ENCODE data around the gene KANSL2. TPM values are rescaled to one million over a fixed set of nuclear protein-coding genes. Genes with fewer than 3 reads are reported as not detected.

Gene KANSL2
- total and polyA plus RNA-seq, 2 of the 4 experiments (the other 2 are of a cell fraction), result 25.2 to 47.5 TPM

DNA sequence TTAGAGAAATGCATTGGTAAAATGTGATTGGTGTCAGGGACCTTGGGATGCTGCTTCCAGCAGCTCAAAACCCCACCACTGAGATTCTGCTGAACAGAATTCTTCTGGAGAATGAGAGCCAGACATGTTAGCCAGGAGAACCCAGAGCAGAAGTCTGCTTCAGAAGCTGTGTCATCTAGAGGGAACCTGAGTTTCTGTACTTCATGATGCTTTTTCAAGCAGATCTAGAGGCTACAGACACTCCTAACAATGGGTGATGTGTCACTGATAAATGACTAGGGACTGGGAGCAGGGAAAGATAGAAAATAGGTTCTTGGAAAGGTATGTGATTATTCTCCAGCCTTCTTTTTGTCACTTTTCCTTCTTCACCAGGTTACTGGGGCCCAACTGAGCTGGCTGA lies 41.6 kb downstream of the KANSL2 start:
- in situ Hi-C loops (cut with MboI; ENCODE audit: low sequenced_read_pairs), result no loop called here
- no peaks in the 10 kb centered on the region for H3K27me3 ChIP-seq (ENCODE audit: control insufficient read depth, insufficient read depth, low read length)
- CTCF ChIA-PET, result no interaction called here

More for the DNA sequence above, 41.6 kb downstream of the KANSL2 start:
- DNase-seq (no peak), ATAC-seq (ENCODE audit: low read depth) (no peak)
- no peaks in the 10 kb centered on the region for H3K9me3 ChIP-seq (ENCODE audit: control insufficient read depth, insufficient read depth, low read length)
- no peaks in the 10 kb centered on the region for H4K20me1 ChIP-seq (ENCODE audit: insufficient read depth, low read length)
- no peak overlapping the region for H2AK9ac ChIP-seq (replicated peaks; ENCODE audit: low read depth, low read length, poor library complexity)
- BruUV-seq (replicated peaks), result no TSS peak
- intact Hi-C loops (cut with micrococcal nuclease), result no loop called here
- no peak overlapping the region for H2BK5ac ChIP-seq (ENCODE audit: low read depth, low read length, poor library complexity, severe bottlenecking)
- H4K5ac ChIP-seq (ENCODE audit: low read depth, low read length), result no peak overlapping the region
- no peak overlapping the region for H3K27ac ChIP-seq (ENCODE audit: insufficient read depth, low read length)
- H2BK20ac ChIP-seq (ENCODE audit: low read depth, low read length), result no peak overlapping the region
- no peak overlapping the region for H2BK120ac ChIP-seq (ENCODE audit: low read depth, low read length)
- no peak overlapping the region for H3K18ac ChIP-seq (ENCODE audit: low read depth, low read length)
- TF ChIP-seq, protein P1, sequence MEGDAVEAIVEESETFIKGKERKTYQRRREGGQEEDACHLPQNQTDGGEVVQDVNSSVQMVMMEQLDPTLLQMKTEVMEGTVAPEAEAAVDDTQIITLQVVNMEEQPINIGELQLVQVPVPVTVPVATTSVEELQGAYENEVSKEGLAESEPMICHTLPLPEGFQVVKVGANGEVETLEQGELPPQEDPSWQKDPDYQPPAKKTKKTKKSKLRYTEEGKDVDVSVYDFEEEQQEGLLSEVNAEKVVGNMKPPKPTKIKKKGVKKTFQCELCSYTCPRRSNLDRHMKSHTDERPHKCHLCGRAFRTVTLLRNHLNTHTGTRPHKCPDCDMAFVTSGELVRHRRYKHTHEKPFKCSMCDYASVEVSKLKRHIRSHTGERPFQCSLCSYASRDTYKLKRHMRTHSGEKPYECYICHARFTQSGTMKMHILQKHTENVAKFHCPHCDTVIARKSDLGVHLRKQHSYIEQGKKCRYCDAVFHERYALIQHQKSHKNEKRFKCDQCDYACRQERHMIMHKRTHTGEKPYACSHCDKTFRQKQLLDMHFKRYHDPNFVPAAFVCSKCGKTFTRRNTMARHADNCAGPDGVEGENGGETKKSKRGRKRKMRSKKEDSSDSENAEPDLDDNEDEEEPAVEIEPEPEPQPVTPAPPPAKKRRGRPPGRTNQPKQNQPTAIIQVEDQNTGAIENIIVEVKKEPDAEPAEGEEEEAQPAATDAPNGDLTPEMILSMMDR (conservative IDR thresholded peaks at IDR 0.05; ENCODE audit: low read depth, low read length), result no peak
- no peak for TF ChIP-seq POLR2A (IDR thresholded peaks at IDR 0.05; ENCODE audit: low read depth, low read length)
- no peak for TF ChIP-seq MAZ (IDR thresholded peaks at IDR 0.05; ENCODE audit: borderline replicate concordance, low read depth, low read length)
- TF ChIP-seq, protein P2, sequence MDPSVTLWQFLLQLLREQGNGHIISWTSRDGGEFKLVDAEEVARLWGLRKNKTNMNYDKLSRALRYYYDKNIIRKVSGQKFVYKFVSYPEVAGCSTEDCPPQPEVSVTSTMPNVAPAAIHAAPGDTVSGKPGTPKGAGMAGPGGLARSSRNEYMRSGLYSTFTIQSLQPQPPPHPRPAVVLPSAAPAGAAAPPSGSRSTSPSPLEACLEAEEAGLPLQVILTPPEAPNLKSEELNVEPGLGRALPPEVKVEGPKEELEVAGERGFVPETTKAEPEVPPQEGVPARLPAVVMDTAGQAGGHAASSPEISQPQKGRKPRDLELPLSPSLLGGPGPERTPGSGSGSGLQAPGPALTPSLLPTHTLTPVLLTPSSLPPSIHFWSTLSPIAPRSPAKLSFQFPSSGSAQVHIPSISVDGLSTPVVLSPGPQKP (IDR thresholded peaks at IDR 0.05; ENCODE audit: borderline replicate concordance, low read depth, low read length), result no peak
- no peak for TF ChIP-seq RFX5 (IDR thresholded peaks at IDR 0.05; ENCODE audit: low read depth, low read length)
- TF ChIP-seq RCOR1 (IDR thresholded peaks at IDR 0.05; ENCODE audit: insufficient replicate concordance, low read length), result no peak
- no peak for TF ChIP-seq BHLHE40 (IDR thresholded peaks at IDR 0.05; ENCODE audit: low read depth, low read length)
- TF ChIP-seq MAFK (IDR thresholded peaks at IDR 0.05; ENCODE audit: low read depth, low read length), result no peak
- TF ChIP-seq CEBPB (IDR thresholded peaks at IDR 0.05; ENCODE audit: low read depth, low read length), result no peak
- no peak for TF ChIP-seq RAD21 (IDR thresholded peaks at IDR 0.05; ENCODE audit: low read length)
- TF ChIP-seq MXI1 (IDR thresholded peaks at IDR 0.05; ENCODE audit: borderline replicate concordance, low read depth, low read length), result no peak
- TF ChIP-seq, protein P3, sequence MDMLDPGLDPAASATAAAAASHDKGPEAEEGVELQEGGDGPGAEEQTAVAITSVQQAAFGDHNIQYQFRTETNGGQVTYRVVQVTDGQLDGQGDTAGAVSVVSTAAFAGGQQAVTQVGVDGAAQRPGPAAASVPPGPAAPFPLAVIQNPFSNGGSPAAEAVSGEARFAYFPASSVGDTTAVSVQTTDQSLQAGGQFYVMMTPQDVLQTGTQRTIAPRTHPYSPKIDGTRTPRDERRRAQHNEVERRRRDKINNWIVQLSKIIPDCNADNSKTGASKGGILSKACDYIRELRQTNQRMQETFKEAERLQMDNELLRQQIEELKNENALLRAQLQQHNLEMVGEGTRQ (IDR thresholded peaks at IDR 0.05; ENCODE audit: low read depth, low read length), result no peak
- H2BK15ac ChIP-seq (ENCODE audit: low read depth, low read length), result no peak overlapping the region
- no peak overlapping the region for H3K56ac ChIP-seq (ENCODE audit: extremely low read depth, insufficient read depth, low read length)
- POLR2A ChIA-PET (ENCODE audit: unreplicated experiment), result no interaction called here
- peaks cover 2% of the 10 kb centered on the region; the same call in 1 of the 2 replicates for H3K36me3 ChIP-seq (ENCODE audit: control insufficient read depth, insufficient read depth, low read length)
- dilution Hi-C loops (cut with HindIII; ENCODE audit: low sequenced_read_pairs, unreplicated experiment), result no loop called here
- no peak overlapping the region for H2AFZ ChIP-seq (replicated peaks; ENCODE audit: low read length, poor library complexity)
- H3K4ac ChIP-seq (ENCODE audit: low read depth, low read length), result no peak overlapping the region
- H3K23ac ChIP-seq (ENCODE audit: low read depth, low read length), result no peak overlapping the region
- no peaks in the 10 kb centered on the region for H3K4me1 ChIP-seq (ENCODE audit: control insufficient read depth, insufficient read depth, low read length)
- no peak overlapping the region for H2AK5ac ChIP-seq (ENCODE audit: low read depth, low read length)
- no peak overlapping the region for H3K4me2 ChIP-seq (ENCODE audit: low read depth, low read length)
- H3K9ac ChIP-seq (ENCODE audit: low read depth, low read length), result no peak overlapping the region
- H3K4me3 ChIP-seq (ENCODE audit: insufficient read depth, low read depth, low read length), result no peak overlapping the region
- no peaks in the 10 kb centered on the region for H3K79me1 ChIP-seq (ENCODE audit: low read depth in 1 of 2, low read length in 2 of 2)
- no peak overlapping the region for H4K91ac ChIP-seq (ENCODE audit: insufficient read depth, low read depth, low read length)
- H3K14ac ChIP-seq (replicated peaks; ENCODE audit: low read depth, low read length), result no peak overlapping the region
- no peak overlapping the region for H4K8ac ChIP-seq (ENCODE audit: low read depth in 2 of 2, low read length in 2 of 2)
- no peaks in the 10 kb centered on the region for H3K9me1 ChIP-seq (ENCODE audit: insufficient read depth, low read length)

Measured in IMR-90 (cell line).